ENCODE results near the gene LRRC8E. TPM values are rescaled to one million over a fixed set of nuclear protein-coding genes. Genes with fewer than 3 reads are reported as not detected.

Gene LRRC8E
- total RNA-seq, 1 experiment from 2014 or later: 0.77 TPM

DNA sequence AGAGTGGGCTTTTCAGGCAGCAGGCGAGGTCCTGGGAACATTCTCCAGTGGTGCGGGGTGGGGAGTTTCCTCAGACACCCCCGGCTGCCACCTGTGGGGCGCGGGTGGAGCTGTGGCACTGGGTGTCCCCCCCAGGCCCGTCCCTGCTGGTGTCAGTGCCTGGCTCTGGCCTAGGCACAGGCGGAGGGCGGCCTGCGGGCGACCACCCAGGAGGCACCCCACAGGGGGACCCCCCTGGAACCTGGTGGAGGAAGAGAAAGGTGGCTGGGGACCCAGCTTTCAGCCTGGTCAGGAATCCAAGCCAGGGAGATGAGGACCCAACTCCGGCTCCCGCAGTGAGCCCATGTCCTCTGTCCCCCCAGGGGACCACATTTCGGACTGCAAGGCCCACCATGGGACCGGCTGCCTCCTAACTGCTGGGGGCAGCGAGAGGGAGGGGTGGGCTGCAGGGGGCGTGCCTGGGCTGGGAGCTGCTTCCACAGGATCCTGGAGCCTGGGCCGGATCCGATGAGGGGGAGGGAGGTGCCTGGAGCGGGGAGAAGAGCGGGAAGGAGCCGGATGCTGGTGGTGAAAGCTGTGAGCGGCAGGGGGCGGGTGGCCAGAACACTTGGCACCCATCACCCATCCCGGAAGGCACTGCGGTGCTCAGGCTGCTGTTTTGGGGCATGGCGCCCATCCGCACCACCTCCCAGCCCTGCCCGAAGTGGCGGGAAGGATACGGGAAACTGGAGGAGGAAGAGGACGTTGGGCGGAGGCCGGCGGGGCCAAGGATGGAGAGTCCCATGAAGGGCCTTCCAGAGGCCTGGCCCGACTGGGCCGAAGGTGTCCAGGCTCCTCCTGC, 43.1 kb downstream of the LRRC8E start:
- Histone ChIP-seq H3K27me3 (replicated peaks; ENCODE audit: insufficient read depth, low read depth, low read length, poor library complexity) (no peaks in the 10 kb centered on the region), H3K27ac (ENCODE audit: low read depth, low read length, poor library complexity, severe bottlenecking) (peak overlapping the region; percentile 16), H3K4me1 (ENCODE audit: insufficient read depth, low read length, poor library complexity, severe bottlenecking) (peaks cover 18% of the 10 kb centered on the region), H3K4me3 (ENCODE audit: low read depth, low read length, poor library complexity, severe bottlenecking) (no peak overlapping the region), H3K36me3 (ENCODE audit: insufficient read depth, low read length, poor library complexity, severe bottlenecking) (peaks cover 64% of the 10 kb centered on the region), H3K9me3 (ENCODE audit: low read depth, low read length, poor library complexity, severe bottlenecking) (no peaks in the 10 kb centered on the region)
- TF ChIP-seq, protein P1, sequence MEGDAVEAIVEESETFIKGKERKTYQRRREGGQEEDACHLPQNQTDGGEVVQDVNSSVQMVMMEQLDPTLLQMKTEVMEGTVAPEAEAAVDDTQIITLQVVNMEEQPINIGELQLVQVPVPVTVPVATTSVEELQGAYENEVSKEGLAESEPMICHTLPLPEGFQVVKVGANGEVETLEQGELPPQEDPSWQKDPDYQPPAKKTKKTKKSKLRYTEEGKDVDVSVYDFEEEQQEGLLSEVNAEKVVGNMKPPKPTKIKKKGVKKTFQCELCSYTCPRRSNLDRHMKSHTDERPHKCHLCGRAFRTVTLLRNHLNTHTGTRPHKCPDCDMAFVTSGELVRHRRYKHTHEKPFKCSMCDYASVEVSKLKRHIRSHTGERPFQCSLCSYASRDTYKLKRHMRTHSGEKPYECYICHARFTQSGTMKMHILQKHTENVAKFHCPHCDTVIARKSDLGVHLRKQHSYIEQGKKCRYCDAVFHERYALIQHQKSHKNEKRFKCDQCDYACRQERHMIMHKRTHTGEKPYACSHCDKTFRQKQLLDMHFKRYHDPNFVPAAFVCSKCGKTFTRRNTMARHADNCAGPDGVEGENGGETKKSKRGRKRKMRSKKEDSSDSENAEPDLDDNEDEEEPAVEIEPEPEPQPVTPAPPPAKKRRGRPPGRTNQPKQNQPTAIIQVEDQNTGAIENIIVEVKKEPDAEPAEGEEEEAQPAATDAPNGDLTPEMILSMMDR (conservative IDR thresholded peaks at IDR 0.05; ENCODE audit: low read depth, low read length): no peak
- TF ChIP-seq EZH2 (IDR thresholded peaks at IDR 0.05; ENCODE audit: borderline replicate concordance, low read depth, low read length, poor library complexity, severe bottlenecking): no peak
- no TSS peak for BruUV-seq (replicated peaks)
- no peak for DNase-seq (ENCODE audit: low spot score)
- intact Hi-C loops (cut with micrococcal nuclease; ENCODE audit: unreplicated experiment): no loop called here
- ChIA-PET CTCF (no interaction called here), POLR2A (ENCODE audit: low non-redundant PET) (no interaction called here)

DNA sequence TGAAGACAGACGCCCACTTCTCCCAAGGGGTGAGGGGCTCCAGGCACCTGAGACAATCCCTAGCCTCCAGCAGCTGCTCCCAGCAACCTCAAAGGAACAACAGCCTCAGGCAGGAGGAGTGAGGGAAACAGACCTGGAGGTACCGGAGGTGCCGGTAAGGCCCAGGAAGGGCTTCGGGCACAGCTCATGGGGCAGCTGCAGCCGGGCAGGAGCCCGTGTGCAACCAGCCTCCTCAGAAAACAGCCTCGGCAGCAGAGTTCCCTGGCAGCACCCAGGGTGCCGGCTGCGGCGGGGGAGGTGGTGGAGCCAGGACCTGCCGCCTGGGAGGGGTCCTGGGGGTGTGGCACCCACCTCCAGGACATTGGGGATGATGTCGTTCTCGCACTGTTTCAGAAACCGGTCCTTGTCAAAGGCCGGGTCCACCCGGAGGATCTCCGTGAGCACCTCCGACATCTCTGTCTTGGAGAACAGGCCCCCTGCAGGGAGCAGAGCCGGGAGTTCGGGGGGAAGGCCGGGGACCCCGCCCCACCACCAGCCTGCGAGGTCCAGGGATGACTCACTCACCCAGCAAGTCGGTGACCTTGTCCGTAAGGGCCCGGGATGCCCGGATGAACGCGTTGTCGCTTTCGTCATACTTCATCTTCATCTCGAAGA, 44.1 kb downstream of the LRRC8E start:
- TF ChIP-seq, protein P1 (conservative IDR thresholded peaks at IDR 0.05; ENCODE audit: low read depth, low read length): no peak
- no peak for TF ChIP-seq EZH2 (IDR thresholded peaks at IDR 0.05; ENCODE audit: borderline replicate concordance, low read depth, low read length, poor library complexity, severe bottlenecking)
- no peaks in the 10 kb centered on the region for H3K9me3 ChIP-seq (ENCODE audit: low read depth, low read length, poor library complexity, severe bottlenecking)
- BruUV-seq (replicated peaks): no TSS peak
- H3K27ac ChIP-seq (ENCODE audit: low read depth, low read length, poor library complexity, severe bottlenecking): no peak overlapping the region
- peaks cover 70% of the 10 kb centered on the region for H3K36me3 ChIP-seq (ENCODE audit: insufficient read depth, low read length, poor library complexity, severe bottlenecking)
- CTCF ChIA-PET: no interaction called here
- POLR2A ChIA-PET (ENCODE audit: low non-redundant PET): no interaction called here
- no peak overlapping the region for H3K4me3 ChIP-seq (ENCODE audit: low read depth, low read length, poor library complexity, severe bottlenecking)
- no peak for DNase-seq (ENCODE audit: low spot score)
- H3K27me3 ChIP-seq (replicated peaks; ENCODE audit: insufficient read depth, low read depth, low read length, poor library complexity): no peaks in the 10 kb centered on the region
- H3K4me1 ChIP-seq (ENCODE audit: insufficient read depth, low read length, poor library complexity, severe bottlenecking): peaks cover 17% of the 10 kb centered on the region
- intact Hi-C loops (cut with micrococcal nuclease; ENCODE audit: unreplicated experiment): no loop called here

DNA sequence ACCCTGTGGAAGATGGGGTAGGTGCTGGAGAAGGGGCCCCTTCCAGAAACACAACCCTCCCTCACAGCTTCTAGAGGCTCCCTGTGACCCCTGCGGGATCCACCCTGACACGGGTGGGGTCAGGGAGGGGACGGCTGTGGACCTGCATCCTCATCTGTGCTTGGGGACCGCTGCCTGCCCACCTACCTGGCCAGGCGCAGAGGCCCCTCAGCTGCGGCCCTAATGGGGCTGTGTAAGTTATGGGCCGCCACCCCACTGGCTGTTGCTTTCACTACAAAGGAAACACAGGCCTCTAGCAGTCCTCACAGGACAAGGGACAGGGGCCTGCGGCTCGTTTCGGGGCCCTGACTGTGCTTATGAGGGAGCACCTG, 44.6 kb downstream of the LRRC8E start:
- BruUV-seq (replicated peaks): no TSS peak
- no peak for TF ChIP-seq EZH2 (IDR thresholded peaks at IDR 0.05; ENCODE audit: borderline replicate concordance, low read depth, low read length, poor library complexity, severe bottlenecking)
- TF ChIP-seq, protein P1 (conservative IDR thresholded peaks at IDR 0.05; ENCODE audit: low read depth, low read length): no peak
- no peaks in the 10 kb centered on the region for H3K9me3 ChIP-seq (ENCODE audit: low read depth, low read length, poor library complexity, severe bottlenecking)
- peaks cover 75% of the 10 kb centered on the region for H3K36me3 ChIP-seq (ENCODE audit: insufficient read depth, low read length, poor library complexity, severe bottlenecking)
- no peak for DNase-seq (ENCODE audit: low spot score)
- H3K4me3 ChIP-seq (ENCODE audit: low read depth, low read length, poor library complexity, severe bottlenecking): no peak overlapping the region
- POLR2A ChIA-PET (ENCODE audit: low non-redundant PET): no interaction called here
- H3K27me3 ChIP-seq (replicated peaks; ENCODE audit: insufficient read depth, low read depth, low read length, poor library complexity): no peaks in the 10 kb centered on the region
- CTCF ChIA-PET: no interaction called here
- peaks cover 17% of the 10 kb centered on the region for H3K4me1 ChIP-seq (ENCODE audit: insufficient read depth, low read length, poor library complexity, severe bottlenecking)
- H3K27ac ChIP-seq (ENCODE audit: low read depth, low read length, poor library complexity, severe bottlenecking): no peak overlapping the region
- intact Hi-C loops (cut with micrococcal nuclease; ENCODE audit: unreplicated experiment): no loop called here

All from A673 (cell line).